ENCODE measurements around the gene EXOG. TPM values are rescaled to one million over a fixed set of nuclear protein-coding genes. Genes with fewer than 3 reads are reported as not detected.

Gene EXOG
- total and polyA plus RNA-seq, 2 donors from 2014 or later: 5.5 to 16.4 TPM

DNA sequence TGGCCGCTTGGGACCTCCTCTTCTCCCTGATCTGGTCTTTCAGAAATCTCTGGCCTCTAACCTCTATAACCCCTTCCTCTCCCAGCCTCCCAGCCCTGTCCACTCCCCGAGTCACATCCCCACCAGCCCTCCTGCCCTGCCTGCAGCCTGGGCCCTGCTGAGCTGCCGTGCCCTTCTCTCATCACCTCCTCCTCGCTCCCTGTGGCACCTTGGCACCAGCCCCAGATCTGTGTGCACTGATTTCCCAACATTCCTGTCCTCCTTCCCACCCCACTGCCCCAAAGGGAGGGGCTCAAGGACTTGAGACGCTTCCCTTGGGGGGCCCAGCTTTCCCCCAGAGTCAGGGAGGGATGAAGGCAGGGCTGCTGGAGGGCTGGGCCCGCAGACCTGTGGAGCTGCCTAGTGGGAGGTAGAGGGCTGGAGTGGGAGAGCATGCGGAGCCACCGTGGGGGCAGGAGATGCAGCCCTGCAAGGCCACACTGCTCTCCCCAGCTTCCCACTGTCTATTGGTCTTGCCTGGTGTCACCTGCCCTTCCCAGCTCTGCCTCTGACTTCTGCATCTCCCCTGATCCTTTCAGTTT is 42.7 kb downstream of the EXOG start:
- Histone ChIP-seq H3K36me3 (ENCODE audit: control insufficient read depth in 2 of 3, insufficient read depth in 3 of 3, low read length in 3 of 3) (no peaks in the 10 kb centered on the region), H3K9me3 (ENCODE audit: control insufficient read depth in 2 of 3, insufficient read depth in 1 of 3, low read length in 3 of 3) (no peaks in the 10 kb centered on the region), H3K27me3 (ENCODE audit: control insufficient read depth, insufficient read depth, low read length) (no peaks in the 10 kb centered on the region), H3K4me1 (ENCODE audit: control insufficient read depth in 2 of 3, insufficient read depth in 2 of 3, low read depth in 1 of 3, low read length in 3 of 3) (no peaks in the 10 kb centered on the region), H3K4me3 (ENCODE audit: low read length in 3 of 3) (no peak overlapping the region), H3K9ac (ENCODE audit: low read length in 3 of 3) (no peak overlapping the region), H3K27ac (ENCODE audit: low read depth in 2 of 2, low read length in 2 of 2) (no peak overlapping the region)
- DNase-seq (no peak), FAIRE-seq (no peak)
- TF ChIP-seq CTCF (IDR thresholded peaks at IDR 0.05; ENCODE audit: borderline replicate concordance, extremely low read depth, insufficient read depth): no peak
- intact Hi-C loops (cut with DNase I): no loop called here

GRCh38 chr3:38541806-38542205 is 45.7 kb downstream of the EXOG start:
- FAIRE-seq: no peak
- H3K4me3 ChIP-seq (ENCODE audit: low read length in 3 of 3): no peak overlapping the region
- no peaks in the 10 kb centered on the region for H3K36me3 ChIP-seq (ENCODE audit: control insufficient read depth in 2 of 3, insufficient read depth in 3 of 3, low read length in 3 of 3)
- no peak for TF ChIP-seq CTCF (IDR thresholded peaks at IDR 0.05; ENCODE audit: borderline replicate concordance, extremely low read depth, insufficient read depth)
- H3K27ac ChIP-seq (ENCODE audit: low read depth in 2 of 2, low read length in 2 of 2): no peak overlapping the region
- H3K27me3 ChIP-seq (ENCODE audit: control insufficient read depth, insufficient read depth, low read length): no peaks in the 10 kb centered on the region
- H3K9ac ChIP-seq (ENCODE audit: low read length in 3 of 3): no peak overlapping the region
- no peaks in the 10 kb centered on the region for H3K9me3 ChIP-seq (ENCODE audit: control insufficient read depth in 2 of 3, insufficient read depth in 1 of 3, low read length in 3 of 3)
- intact Hi-C loops (cut with DNase I): no loop called here
- peak in 3 of 5 donors; percentile 12 to 55 (median 39) for DNase-seq
- no peaks in the 10 kb centered on the region for H3K4me1 ChIP-seq (ENCODE audit: control insufficient read depth in 2 of 3, insufficient read depth in 2 of 3, low read depth in 1 of 3, low read length in 3 of 3)

DNA sequence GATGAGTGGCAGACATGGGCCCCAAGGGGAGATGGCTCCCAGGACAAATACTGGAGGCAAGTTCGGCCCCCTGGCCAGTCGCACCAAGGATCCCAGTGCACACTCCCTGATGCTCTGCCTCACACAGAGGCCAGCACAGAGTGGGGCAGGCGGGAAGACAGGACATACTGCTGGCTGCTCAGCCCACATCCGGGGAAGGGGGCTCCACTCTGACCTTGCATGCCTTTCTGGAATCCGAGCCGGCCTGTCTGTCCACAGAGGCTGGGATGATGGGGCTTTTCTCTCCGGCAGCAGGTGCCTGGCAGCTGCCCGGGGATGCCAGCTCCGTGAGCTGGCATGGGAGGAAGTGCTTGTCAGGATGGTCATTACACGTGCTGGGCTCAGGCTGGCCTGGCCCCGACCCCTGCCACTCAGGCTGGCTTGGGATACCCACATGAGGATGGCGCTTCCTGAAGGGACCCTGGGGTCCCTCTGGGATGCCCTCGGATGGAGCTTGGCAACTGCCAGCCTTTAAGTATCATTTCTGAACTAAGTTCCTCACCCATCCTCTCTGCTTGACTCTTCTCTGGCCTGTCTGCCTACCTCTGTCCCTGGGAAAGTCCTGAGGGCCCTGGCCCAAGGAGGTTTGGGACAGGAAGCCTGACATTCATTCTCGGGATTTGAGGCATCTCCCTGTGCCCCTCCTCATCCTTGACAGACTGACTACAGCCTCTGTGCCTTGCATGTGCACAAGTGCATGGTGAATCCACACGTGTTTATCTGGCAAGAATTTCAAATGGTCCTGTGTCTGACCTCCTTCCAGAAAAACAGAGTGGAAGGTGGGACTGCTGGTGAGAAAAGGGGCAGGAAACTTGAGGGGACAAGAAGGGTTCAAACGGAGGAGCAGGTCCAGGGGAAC is 46.5 kb downstream of the EXOG start:
- no peak overlapping the region for H3K9ac ChIP-seq (ENCODE audit: low read length in 3 of 3)

More for the DNA sequence above, 46.5 kb downstream of the EXOG start:
- intact Hi-C loops (cut with DNase I): no loop called here
- Histone ChIP-seq H3K36me3 (ENCODE audit: control insufficient read depth in 2 of 3, insufficient read depth in 3 of 3, low read length in 3 of 3) (no peaks in the 10 kb centered on the region), H3K9me3 (ENCODE audit: control insufficient read depth in 2 of 3, insufficient read depth in 1 of 3, low read length in 3 of 3) (no peaks in the 10 kb centered on the region), H3K27me3 (ENCODE audit: control insufficient read depth, insufficient read depth, low read length) (no peaks in the 10 kb centered on the region), H3K4me1 (ENCODE audit: control insufficient read depth in 2 of 3, insufficient read depth in 2 of 3, low read depth in 1 of 3, low read length in 3 of 3) (no peaks in the 10 kb centered on the region), H3K27ac (ENCODE audit: low read depth in 2 of 2, low read length in 2 of 2) (no peak overlapping the region), H3K4me3 (ENCODE audit: low read length in 3 of 3) (no peak overlapping the region)
- no peak for TF ChIP-seq CTCF (IDR thresholded peaks at IDR 0.05; ENCODE audit: borderline replicate concordance, extremely low read depth, insufficient read depth)
- FAIRE-seq (no peak), DNase-seq (peak in 3 of 5 donors; percentile 56 to 62 (median 60))

Measured in kidney (tissue), 14 donors.